NT2/D1 (cell line): ENCODE measurements around the gene MIA2.
A peak's percentile ranks its signal among the peaks of the same experiment; 100 is the strongest.
"Not testable (repeated sequence)": the region's sequence is repeated elsewhere in the genome, so short reads cannot be mapped to it uniquely, and the experiment has no call there.

Source experiments
- DNase-seq: peaks from one replicate; pipeline ENCODE4 v3.0.0-alpha.2; 2011; ENCODE audit warnings: low read depth, low spot score
- H3K27me3 ChIP-seq: 2 replicates; pipeline ENCODE4 v1.6.0; 2011; ENCODE audit warnings: mild to moderate bottlenecking; ENCODE audit not compliant: insufficient read length, insufficient read depth
- H3K36me3 ChIP-seq: 2 replicates; pipeline ENCODE4 v1.6.1; 2011; ENCODE audit warnings: mild to moderate bottlenecking, low read length, mixed read lengths; ENCODE audit not compliant: insufficient read depth, insufficient read length
- H3K4me1 ChIP-seq: 2 replicates; pipeline ENCODE4 v1.5.1; 2011; ENCODE audit not compliant: insufficient read depth, insufficient read length
- H3K4me3 ChIP-seq: 2 replicates; pipeline ENCODE4 v1.5.1; 2011; ENCODE audit warnings: low read depth; ENCODE audit not compliant: insufficient read length
- H3K9ac ChIP-seq: 2 replicates; pipeline ENCODE4 v1.6.0; 2011; ENCODE audit warnings: low read depth; ENCODE audit not compliant: insufficient read length
- H3K9me3 ChIP-seq: 2 replicates; pipeline ENCODE4 v1.5.1; 2011; ENCODE audit warnings: mild to moderate bottlenecking, low read length; ENCODE audit not compliant: insufficient read depth
- SUZ12 ChIP-seq: IDR thresholded peaks from 2 replicates; pipeline ENCODE4 v1.6.1; 2011; ENCODE audit not compliant: insufficient read length, insufficient read depth; ENCODE audit errors: extremely low read depth
- YY1 ChIP-seq: IDR thresholded peaks from 2 replicates; pipeline ENCODE4 v1.6.1; 2011; ENCODE audit not compliant: insufficient read length, insufficient read depth
- ZNF274 ChIP-seq: IDR thresholded peaks from 2 replicates; pipeline ENCODE4 v1.6.1; 2011; ENCODE audit warnings: mild to moderate bottlenecking, low read depth, low read length

MIA2 gene

DNA sequence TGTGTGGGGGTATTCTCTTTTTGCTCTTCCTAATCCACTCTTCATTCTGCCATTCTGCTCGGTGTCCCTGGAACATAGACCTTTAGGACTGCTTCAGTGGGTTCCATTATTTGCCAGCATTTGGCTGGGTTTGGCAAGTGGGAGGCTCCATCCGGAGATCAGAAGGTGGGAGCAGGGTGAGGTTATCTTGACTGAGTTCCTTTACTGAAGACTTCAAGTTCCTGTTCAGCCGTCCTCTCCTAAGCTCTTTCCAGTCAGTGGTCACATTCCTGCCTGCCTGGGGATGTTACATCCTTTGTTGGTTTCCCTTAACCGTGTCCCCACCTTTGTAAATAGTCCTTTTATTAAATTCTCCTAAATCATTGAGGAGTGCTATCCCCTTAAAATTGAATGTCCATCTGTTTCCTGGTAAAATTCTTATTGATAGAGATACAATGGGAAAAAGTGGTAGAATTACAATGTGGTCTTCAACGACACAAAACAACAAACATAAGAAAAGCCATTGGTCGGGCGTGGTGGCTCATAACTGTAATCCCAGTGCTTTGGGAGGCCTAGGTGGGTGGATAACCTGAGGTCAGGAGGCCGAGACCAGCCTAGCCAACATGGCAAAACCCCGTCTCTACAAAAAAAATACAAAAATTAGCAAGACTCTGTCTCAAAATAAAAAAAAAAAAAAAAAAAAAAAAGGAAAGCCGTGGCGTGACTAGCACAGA lies 5.0 kb upstream of the MIA2 start:
- no peaks in the 10 kb centered on the region for H3K4me1 ChIP-seq
- no peak for DNase-seq
- H3K9ac ChIP-seq, result no peak overlapping the region
- TF ChIP-seq YY1, result no peak
- no peak for TF ChIP-seq ZNF274
- TF ChIP-seq SUZ12, result no peak
- H3K27me3 ChIP-seq, result no peaks in the 10 kb centered on the region
- H3K36me3 ChIP-seq, result no peaks in the 10 kb centered on the region
- no peaks in the 10 kb centered on the region for H3K9me3 ChIP-seq
- H3K4me3 ChIP-seq, result no peak overlapping the region

DNA sequence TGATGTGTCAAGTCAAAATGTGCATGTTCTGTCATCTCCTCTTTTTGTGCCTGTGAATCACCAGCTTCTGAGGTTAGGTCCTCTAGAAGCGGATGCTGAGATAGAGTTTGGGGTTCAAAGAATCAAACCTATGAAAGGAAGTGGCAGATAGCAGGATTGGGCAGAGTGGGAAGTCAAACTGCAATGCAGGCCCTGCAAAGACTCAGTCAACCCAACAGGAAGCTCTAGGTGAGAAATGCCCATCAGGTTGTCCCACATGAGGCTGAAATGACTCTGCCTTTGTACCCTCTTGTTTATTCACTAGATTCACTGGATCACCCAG lies 4.5 kb upstream of the MIA2 start:
- no peaks in the 10 kb centered on the region for H3K36me3 ChIP-seq
- H3K9ac ChIP-seq, result no peak overlapping the region
- no peaks in the 10 kb centered on the region for H3K9me3 ChIP-seq
- no peak for TF ChIP-seq SUZ12
- TF ChIP-seq ZNF274, result no peak
- TF ChIP-seq YY1, result no peak
- no peak for DNase-seq
- H3K27me3 ChIP-seq, result no peaks in the 10 kb centered on the region
- no peak overlapping the region for H3K4me3 ChIP-seq
- H3K4me1 ChIP-seq, result no peaks in the 10 kb centered on the region

DNA sequence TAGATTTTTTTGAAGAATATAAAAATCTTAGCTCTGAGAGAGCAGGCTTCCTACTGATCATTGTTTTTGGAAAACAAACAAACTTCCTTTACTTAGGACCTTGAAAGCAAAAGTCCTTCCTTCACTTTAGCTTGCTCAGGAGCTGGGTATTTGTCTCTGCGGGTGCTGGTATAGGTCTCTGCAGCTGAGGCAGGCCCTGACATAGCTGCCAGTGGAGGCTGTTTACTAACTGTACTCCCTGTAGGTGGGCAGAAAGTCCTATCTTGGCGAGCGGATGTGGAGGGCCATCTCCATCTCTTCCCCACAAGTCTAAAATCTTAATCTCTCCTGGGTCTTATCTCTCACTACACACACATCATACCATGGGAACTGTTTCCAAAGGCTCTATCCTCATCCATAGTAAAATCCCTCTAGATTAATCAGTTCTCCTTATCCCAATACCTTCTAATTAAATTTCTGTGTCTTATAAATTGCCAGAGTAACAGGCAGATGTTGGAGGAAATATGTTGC lies 4.1 kb upstream of the MIA2 start:
- H3K36me3 ChIP-seq, result no peaks in the 10 kb centered on the region

DNA sequence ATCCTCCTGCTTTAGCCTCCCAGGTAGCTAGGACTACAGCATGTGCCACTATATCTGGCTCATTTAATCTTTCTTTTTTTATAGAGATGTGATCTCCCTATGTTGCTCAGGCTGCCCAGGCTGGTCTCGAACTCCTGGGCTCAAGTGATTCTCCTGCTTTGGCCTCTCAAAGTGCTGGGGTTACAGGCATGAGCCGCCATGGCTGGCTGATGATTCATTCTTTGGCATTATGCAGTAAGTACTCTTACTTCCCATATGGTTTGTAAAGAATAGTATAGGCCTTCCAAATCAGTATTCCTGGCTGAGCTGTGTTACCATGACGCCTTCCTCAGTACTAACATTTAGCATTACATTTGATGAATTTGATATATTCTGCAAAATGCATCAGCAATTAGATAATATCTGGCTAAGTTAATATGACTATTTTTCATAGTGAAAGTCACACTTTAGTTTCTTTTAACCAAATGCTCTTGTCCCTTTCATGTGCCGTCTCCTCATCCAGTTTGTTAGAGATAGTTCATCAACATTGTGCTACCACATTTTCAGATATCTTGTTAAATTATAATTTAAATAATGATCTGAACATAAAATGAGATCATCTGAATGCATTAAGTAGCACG lies 3.2 kb upstream of the MIA2 start:
- no peak for DNase-seq
- TF ChIP-seq YY1 (no peak), ZNF274 (no peak), SUZ12 (no peak)
- H3K9ac ChIP-seq, result no peak overlapping the region
- H3K9me3 ChIP-seq, result no peaks in the 10 kb centered on the region
- H3K4me3 ChIP-seq, result no peak overlapping the region
- no peaks in the 10 kb centered on the region for H3K36me3 ChIP-seq
- no peaks in the 10 kb centered on the region for H3K4me1 ChIP-seq
- no peaks in the 10 kb centered on the region for H3K27me3 ChIP-seq

More for the DNA sequence above, 4.1 kb upstream of the MIA2 start:
- H3K9me3 ChIP-seq, result no peaks in the 10 kb centered on the region
- no peaks in the 10 kb centered on the region for H3K27me3 ChIP-seq
- H3K9ac ChIP-seq, result no peak overlapping the region
- H3K4me1 ChIP-seq, result no peaks in the 10 kb centered on the region
- no peak for DNase-seq
- TF ChIP-seq SUZ12 (no peak), YY1 (no peak), ZNF274 (no peak)
- H3K4me3 ChIP-seq, result no peak overlapping the region

DNA sequence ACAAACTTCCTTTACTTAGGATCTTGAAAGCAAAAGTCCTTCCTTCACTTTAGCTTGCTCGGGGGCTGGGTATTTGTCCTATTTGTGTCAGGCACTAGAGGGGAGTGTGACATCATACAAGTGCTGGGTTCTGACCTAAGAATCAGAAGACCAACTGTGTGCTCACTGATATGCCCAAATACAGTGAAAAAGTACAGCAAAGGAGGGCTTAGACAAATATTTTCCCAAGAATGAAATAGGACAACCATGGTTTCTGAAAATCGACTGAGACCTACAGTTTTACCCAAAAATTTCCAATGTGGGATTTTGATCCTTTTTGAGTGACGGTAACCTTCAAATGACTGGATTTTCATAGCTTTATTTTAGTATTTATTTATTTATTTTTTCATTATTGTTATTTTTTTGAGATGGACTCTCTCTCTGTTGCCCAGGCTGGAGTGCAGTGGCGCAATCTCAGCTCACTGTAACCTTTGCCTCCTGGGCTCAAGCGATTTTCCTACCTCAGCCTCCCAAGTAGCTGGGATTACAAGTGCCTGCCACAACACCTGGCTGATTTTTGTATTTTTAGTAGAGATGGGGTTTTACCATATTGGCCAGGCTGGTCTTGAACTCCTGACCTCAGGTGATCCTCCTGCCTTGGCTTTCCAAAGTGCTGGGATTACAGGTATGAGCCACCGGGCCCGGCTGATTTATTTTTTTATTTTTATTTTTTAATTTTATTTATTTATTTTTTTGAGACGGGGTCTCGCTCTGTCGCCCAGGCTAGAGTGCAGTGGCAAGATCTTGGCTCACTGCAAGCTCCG lies 1.8 kb upstream of the MIA2 start:
- DNase-seq, result peak; percentile 3
- H3K4me1 ChIP-seq, H3K9ac ChIP-seq, H3K36me3 ChIP-seq, H3K9me3 ChIP-seq, H3K4me3 ChIP-seq, H3K27me3 ChIP-seq: not testable (repeated sequence)

DNA sequence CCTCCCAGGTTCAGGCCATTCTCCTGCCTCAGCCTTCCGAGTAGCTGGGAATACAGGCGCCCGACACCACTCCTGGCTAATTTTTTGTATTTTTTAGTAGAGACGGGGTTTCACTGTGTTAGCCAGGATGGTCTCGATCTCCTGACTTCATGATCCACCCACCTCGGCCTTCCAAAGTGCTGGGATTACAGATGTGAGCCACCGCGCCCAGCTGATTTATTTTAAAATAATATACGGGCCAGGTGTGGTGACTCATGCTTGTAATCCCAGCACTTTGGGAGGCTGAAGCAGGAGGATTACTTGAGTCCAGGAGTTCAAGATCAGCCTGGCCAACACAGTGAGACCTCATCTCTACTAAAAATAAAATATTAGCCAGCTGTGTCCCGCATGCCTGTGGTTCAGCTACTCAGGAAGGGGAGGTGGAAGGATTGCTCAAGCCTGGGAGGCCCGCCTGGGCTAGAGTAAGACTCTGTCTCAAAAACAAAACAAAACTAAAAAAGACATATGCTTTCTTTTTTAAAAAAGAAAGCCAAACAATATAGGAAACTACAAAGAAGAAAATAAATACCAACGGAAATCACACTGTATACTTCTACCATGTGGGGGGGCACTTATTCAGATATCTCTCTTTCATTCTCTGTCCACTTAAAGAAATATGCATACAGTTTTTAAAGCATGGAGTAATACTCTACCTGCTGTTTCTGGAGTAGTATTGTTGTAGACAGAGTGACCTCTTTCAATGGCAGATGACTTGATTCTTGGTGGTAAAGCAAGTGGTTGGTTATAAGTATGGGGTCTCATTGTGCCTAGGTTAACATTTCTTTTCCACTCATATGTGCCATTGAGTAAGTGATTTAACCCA lies 930 bp upstream of the MIA2 start:
- no peak overlapping the region for H3K9ac ChIP-seq
- H3K36me3 ChIP-seq, result no peaks in the 10 kb centered on the region
- no peak overlapping the region for H3K4me3 ChIP-seq
- H3K9me3 ChIP-seq, result no peaks in the 10 kb centered on the region
- no peak for DNase-seq
- no peaks in the 10 kb centered on the region for H3K4me1 ChIP-seq
- no peaks in the 10 kb centered on the region for H3K27me3 ChIP-seq
- TF ChIP-seq SUZ12, result no peak

DNA sequence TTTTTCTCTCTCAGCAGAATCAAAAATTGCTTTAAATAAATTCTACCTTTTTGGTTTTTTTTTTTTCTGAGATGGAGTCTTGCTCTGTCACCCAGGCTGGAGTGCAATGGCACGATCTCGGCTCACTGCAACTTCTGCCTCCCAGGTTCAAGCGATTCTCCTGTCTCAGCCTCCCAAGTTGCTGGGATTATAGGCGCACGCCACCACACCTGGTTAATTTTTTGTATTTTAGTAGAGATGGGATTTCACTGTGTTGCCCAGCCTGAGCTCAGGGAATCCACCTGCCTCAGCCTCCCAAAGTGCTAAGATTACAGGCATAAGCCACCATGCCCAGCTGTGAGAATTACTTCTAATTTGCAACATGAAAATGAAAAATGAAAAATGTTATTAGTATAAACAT lies 1.3 kb downstream of the MIA2 start:
- not testable (repeated sequence) for H3K9ac ChIP-seq, DNase-seq, H3K4me3 ChIP-seq

DNA sequence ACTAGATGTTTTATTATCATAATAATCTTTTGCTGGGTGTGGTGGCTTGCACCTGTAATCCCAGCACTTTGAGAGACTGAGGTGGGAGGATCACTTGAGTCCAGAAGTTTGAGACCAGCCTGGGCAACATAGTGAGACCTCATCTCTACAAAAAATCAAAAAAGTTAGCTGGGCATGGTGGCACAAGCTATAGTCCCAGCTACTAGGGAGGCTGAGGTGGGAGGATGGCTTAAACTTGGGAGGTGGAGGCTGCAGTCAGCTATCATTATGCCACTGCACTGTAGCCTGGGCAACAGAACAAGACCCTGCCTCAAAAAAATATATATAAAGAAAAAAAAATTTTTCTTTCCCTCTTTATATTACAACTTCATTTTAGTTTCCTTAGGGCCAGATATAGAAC lies 1.8 kb downstream of the MIA2 start:
- not testable (repeated sequence) for H3K27me3 ChIP-seq, H3K9ac ChIP-seq, H3K9me3 ChIP-seq, H3K4me3 ChIP-seq, H3K36me3 ChIP-seq, H3K4me1 ChIP-seq, DNase-seq

More for the DNA sequence above, 1.3 kb downstream of the MIA2 start:
- not testable (repeated sequence) for H3K27me3 ChIP-seq, H3K9me3 ChIP-seq, H3K36me3 ChIP-seq, H3K4me1 ChIP-seq
